ENCODE results near the gene NMRAL1.

Gene NMRAL1

DNA sequence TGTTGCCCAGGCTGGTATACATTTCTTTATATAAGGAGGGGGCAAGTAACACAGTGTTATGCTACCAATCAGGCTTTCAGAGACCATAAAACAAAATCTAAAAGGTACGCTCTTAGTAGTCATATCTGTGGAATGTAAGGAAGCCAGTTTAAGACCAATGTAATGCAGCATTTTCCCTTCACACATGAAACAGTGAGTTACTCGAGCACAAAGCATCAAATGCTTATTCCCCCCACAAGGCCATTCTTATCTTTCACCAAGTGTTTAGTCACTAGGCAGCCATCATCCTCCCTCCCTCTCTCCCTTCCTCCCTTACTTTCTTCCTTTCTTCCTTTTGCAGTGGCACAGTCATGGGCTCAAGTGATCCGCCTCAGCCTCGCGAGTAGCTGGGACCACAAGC, 14.6 kb upstream of the NMRAL1 start:
- Histone ChIP-seq H3K36me3 (ENCODE audit: insufficient read depth, insufficient read length, low read length) (peaks cover 33% of the 10 kb centered on the region), H3K9ac (ENCODE audit: insufficient read length, low read depth) (no peak overlapping the region), H3K9me3 (ENCODE audit: insufficient read depth, low read length) (no peaks in the 10 kb centered on the region), H3K27me3 (ENCODE audit: insufficient read depth, insufficient read length) (no peaks in the 10 kb centered on the region), H3K4me3 (ENCODE audit: insufficient read length, low read depth) (no peak overlapping the region), H3K4me1 (ENCODE audit: insufficient read depth, insufficient read length) (no peaks in the 10 kb centered on the region)
- TF ChIP-seq ZNF274 (IDR thresholded peaks at IDR 0.05; ENCODE audit: low read depth, low read length), result no peak
- no peak for TF ChIP-seq SUZ12 (IDR thresholded peaks at IDR 0.05; ENCODE audit: extremely low read depth, insufficient read depth, insufficient read length)
- TF ChIP-seq YY1 (IDR thresholded peaks at IDR 0.05; ENCODE audit: insufficient read depth, insufficient read length), result no peak
- no peak for DNase-seq (ENCODE audit: low read depth, low spot score)

DNA sequence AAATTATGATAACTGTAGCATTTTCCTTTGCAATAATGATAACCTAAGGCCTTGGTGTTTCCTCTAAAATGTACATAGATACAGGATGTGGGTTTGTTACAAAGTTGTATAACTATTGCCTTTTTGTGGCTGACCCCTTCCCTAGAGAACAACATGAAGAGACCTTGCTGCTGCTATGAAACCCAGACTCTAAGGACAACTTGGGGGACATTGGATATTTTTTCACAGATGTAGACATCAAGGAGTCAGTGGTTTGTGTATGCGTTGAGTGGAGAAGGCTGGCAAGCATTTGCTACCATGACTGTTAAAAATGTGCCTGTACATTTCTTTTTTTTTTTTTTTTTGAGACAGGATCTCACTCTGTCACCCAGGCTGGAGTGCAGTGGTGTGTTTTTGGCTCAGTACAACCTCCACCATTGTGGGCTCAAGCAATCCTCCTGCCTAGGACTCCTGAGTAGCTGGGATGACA, 14.1 kb upstream of the NMRAL1 start:
- no peak for DNase-seq (ENCODE audit: low read depth, low spot score)
- no peak overlapping the region for H3K4me3 ChIP-seq (ENCODE audit: insufficient read length, low read depth)
- no peaks in the 10 kb centered on the region for H3K4me1 ChIP-seq (ENCODE audit: insufficient read depth, insufficient read length)
- no peak for TF ChIP-seq SUZ12 (IDR thresholded peaks at IDR 0.05; ENCODE audit: extremely low read depth, insufficient read depth, insufficient read length)
- TF ChIP-seq ZNF274 (IDR thresholded peaks at IDR 0.05; ENCODE audit: low read depth, low read length), result no peak
- TF ChIP-seq YY1 (IDR thresholded peaks at IDR 0.05; ENCODE audit: insufficient read depth, insufficient read length), result no peak
- no peaks in the 10 kb centered on the region for H3K27me3 ChIP-seq (ENCODE audit: insufficient read depth, insufficient read length)
- no peak overlapping the region for H3K9ac ChIP-seq (ENCODE audit: insufficient read length, low read depth)
- H3K9me3 ChIP-seq (ENCODE audit: insufficient read depth, low read length), result no peaks in the 10 kb centered on the region
- H3K36me3 ChIP-seq (ENCODE audit: insufficient read depth, insufficient read length, low read length), result peaks cover 33% of the 10 kb centered on the region

DNA sequence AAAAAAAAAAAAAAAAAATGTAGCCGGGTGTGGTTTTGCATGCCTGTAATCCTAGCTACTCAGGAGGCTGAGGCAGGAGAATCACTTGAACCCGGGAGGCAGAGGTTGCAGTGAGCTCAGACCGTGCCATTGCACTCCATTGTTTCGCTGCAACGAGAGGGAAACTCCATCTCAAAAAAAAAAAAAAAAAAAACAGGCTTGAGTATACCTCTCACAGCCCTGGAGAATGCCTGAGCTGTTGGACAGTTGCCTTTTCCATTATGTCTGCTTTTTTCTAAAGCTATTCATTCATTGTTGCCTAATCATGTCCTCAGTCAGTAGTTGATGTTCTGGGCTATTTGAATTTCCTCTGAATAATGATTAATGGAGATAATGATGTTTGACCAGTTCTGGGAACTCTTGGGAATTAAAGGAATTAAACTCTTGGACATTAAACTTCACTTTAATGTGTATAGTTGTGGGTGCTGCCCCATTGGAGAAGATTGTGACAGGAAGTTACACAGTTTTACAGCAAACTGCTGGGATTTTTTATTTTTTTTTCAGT, 13.6 kb upstream of the NMRAL1 start:
- H3K9ac ChIP-seq (ENCODE audit: insufficient read length, low read depth), result no peak overlapping the region
- no peak overlapping the region for H3K4me3 ChIP-seq (ENCODE audit: insufficient read length, low read depth)
- DNase-seq (ENCODE audit: low read depth, low spot score), result no peak
- no peak for TF ChIP-seq SUZ12 (IDR thresholded peaks at IDR 0.05; ENCODE audit: extremely low read depth, insufficient read depth, insufficient read length)
- no peak for TF ChIP-seq ZNF274 (IDR thresholded peaks at IDR 0.05; ENCODE audit: low read depth, low read length)
- no peak for TF ChIP-seq YY1 (IDR thresholded peaks at IDR 0.05; ENCODE audit: insufficient read depth, insufficient read length)
- peaks cover 32% of the 10 kb centered on the region for H3K36me3 ChIP-seq (ENCODE audit: insufficient read depth, insufficient read length, low read length)
- H3K9me3 ChIP-seq (ENCODE audit: insufficient read depth, low read length), result no peaks in the 10 kb centered on the region
- no peaks in the 10 kb centered on the region for H3K27me3 ChIP-seq (ENCODE audit: insufficient read depth, insufficient read length)
- H3K4me1 ChIP-seq (ENCODE audit: insufficient read depth, insufficient read length), result no peaks in the 10 kb centered on the region

DNA sequence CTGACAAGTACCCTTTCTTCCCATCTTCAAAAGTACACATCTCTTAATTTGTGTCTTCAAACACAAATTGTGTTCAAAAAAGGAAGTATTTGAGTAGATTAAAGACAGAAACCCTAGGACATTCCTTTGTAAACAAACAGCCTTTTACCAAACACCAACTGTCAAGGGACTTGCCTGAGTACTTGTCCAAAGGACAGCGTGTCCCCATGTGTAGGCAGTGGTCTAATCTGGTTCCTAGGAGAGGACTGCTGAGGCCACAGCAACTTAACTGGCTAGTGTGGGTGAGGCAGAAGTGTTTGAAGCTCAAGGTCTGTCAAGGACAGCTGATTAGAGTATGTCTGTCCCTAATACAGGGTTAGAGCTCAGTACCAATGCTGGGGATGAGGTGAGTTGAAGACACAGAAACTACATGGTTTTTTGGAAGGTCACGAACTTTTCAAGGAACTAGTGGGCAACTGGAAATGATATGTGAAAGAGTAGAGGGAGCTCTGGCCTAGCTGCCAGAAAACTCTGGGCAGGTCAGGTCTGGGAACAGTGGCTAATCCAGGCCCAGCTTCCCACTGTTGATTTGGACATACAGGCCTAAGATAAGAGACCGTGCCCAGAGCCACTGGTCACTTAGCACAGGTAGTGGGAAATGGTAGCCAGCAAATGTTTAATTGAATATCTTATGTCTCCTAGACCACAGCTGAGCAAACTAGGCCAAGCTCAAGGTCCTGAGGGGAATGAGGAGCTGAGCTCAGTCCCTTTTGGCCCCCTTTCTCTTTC, 11.9 kb upstream of the NMRAL1 start:
- TF ChIP-seq ZNF274 (IDR thresholded peaks at IDR 0.05; ENCODE audit: low read depth, low read length) (no peak), SUZ12 (IDR thresholded peaks at IDR 0.05; ENCODE audit: extremely low read depth, insufficient read depth, insufficient read length) (no peak), YY1 (IDR thresholded peaks at IDR 0.05; ENCODE audit: insufficient read depth, insufficient read length) (no peak)
- peaks cover 32% of the 10 kb centered on the region for H3K36me3 ChIP-seq (ENCODE audit: insufficient read depth, insufficient read length, low read length)
- no peaks in the 10 kb centered on the region for H3K27me3 ChIP-seq (ENCODE audit: insufficient read depth, insufficient read length)
- no peak for DNase-seq (ENCODE audit: low read depth, low spot score)
- H3K9ac ChIP-seq (ENCODE audit: insufficient read length, low read depth), result no peak overlapping the region
- H3K4me1 ChIP-seq (ENCODE audit: insufficient read depth, insufficient read length), result peaks cover 2% of the 10 kb centered on the region
- no peaks in the 10 kb centered on the region for H3K9me3 ChIP-seq (ENCODE audit: insufficient read depth, low read length)
- H3K4me3 ChIP-seq (ENCODE audit: insufficient read length, low read depth), result no peak overlapping the region

DNA sequence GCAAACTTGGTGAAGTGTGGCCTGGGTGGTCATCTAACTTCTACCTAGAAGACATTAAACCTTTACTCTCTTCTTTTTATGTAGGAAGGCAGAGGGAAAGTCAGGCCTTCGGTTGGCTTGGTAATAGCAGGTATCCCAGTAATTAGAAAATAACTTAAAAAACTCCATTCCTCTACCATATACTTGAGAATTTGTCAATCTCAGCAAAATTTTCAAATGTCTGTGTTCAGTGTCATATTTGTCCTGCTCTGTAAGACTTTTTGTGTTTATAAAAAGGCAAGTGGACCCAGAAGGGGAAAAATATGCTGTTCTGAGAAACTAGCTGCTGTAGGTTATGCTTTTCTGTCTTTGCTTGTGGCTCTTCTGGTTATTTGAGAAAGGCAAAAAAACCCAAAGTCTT, 7.5 kb upstream of the NMRAL1 start:
- no peak overlapping the region for H3K4me3 ChIP-seq (ENCODE audit: insufficient read length, low read depth)
- H3K27me3 ChIP-seq (ENCODE audit: insufficient read depth, insufficient read length), result no peaks in the 10 kb centered on the region
- no peak overlapping the region for H3K9ac ChIP-seq (ENCODE audit: insufficient read length, low read depth)
- H3K9me3 ChIP-seq (ENCODE audit: insufficient read depth, low read length), result no peaks in the 10 kb centered on the region
- no peak for DNase-seq (ENCODE audit: low read depth, low spot score)
- H3K4me1 ChIP-seq (ENCODE audit: insufficient read depth, insufficient read length), result peaks cover 2% of the 10 kb centered on the region
- H3K36me3 ChIP-seq (ENCODE audit: insufficient read depth, insufficient read length, low read length), result peaks cover 35% of the 10 kb centered on the region
- TF ChIP-seq ZNF274 (IDR thresholded peaks at IDR 0.05; ENCODE audit: low read depth, low read length) (no peak), SUZ12 (IDR thresholded peaks at IDR 0.05; ENCODE audit: extremely low read depth, insufficient read depth, insufficient read length) (no peak)

DNA sequence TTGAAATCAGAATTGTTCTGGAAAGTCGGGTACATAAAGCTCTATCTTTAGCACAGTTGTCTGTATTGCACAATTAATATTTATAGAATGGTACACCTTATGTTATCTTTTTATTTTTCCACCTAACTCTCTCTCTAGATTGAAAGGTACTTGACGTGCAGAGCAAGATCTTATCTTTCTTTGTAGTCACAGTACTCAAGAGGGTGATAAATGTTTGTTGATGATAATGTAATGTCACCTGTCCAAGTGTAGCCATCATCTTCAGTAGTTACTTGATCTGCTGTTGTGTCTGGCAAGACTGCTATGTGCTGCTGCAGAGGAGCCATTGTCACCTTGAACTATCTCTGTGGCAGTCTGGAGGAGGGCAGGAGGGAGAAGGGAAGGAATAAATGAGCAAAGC, 7.1 kb upstream of the NMRAL1 start:
- H3K36me3 ChIP-seq (ENCODE audit: insufficient read depth, insufficient read length, low read length), result peaks cover 31% of the 10 kb centered on the region
- no peak overlapping the region for H3K9ac ChIP-seq (ENCODE audit: insufficient read length, low read depth)
- H3K9me3 ChIP-seq (ENCODE audit: insufficient read depth, low read length), result no peaks in the 10 kb centered on the region
- H3K4me3 ChIP-seq (ENCODE audit: insufficient read length, low read depth), result no peak overlapping the region
- H3K27me3 ChIP-seq (ENCODE audit: insufficient read depth, insufficient read length), result no peaks in the 10 kb centered on the region
- H3K4me1 ChIP-seq (ENCODE audit: insufficient read depth, insufficient read length), result peaks cover 2% of the 10 kb centered on the region
- TF ChIP-seq SUZ12 (IDR thresholded peaks at IDR 0.05; ENCODE audit: extremely low read depth, insufficient read depth, insufficient read length) (no peak), ZNF274 (IDR thresholded peaks at IDR 0.05; ENCODE audit: low read depth, low read length) (no peak), YY1 (IDR thresholded peaks at IDR 0.05; ENCODE audit: insufficient read depth, insufficient read length) (no peak)
- DNase-seq (ENCODE audit: low read depth, low spot score), result no peak

DNA sequence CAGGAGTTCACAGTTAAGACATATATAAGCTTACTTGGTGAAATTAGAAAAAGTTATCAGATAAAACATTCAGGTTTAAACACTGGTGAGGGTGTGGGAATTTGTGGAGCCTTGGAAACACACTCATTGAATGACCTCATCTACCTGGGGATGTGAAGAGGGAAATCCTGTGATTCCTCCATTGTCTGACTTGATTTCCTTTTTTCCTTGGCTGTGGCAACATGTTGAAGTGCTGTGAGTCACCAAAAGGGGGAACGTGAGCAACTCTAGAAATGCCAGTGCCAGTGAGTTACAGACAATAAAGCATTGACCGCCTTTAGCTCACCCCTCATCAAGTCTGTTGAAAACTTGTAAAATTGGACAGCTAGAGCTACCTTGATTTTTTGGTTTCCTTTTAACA, 3.5 kb upstream of the NMRAL1 start:
- H3K9me3 ChIP-seq (ENCODE audit: insufficient read depth, low read length), result peaks cover 10% of the 10 kb centered on the region; the same call in 1 of the 2 replicates
- DNase-seq (ENCODE audit: low read depth, low spot score), result no peak
- peaks cover 11% of the 10 kb centered on the region for H3K36me3 ChIP-seq (ENCODE audit: insufficient read depth, insufficient read length, low read length)
- H3K27me3 ChIP-seq (ENCODE audit: insufficient read depth, insufficient read length), result no peaks in the 10 kb centered on the region
- no peak overlapping the region for H3K9ac ChIP-seq (ENCODE audit: insufficient read length, low read depth)
- TF ChIP-seq YY1 (IDR thresholded peaks at IDR 0.05; ENCODE audit: insufficient read depth, insufficient read length) (no peak), SUZ12 (IDR thresholded peaks at IDR 0.05; ENCODE audit: extremely low read depth, insufficient read depth, insufficient read length) (no peak), ZNF274 (IDR thresholded peaks at IDR 0.05; ENCODE audit: low read depth, low read length) (no peak)
- H3K4me3 ChIP-seq (ENCODE audit: insufficient read length, low read depth), result no peak overlapping the region
- peaks cover 2% of the 10 kb centered on the region for H3K4me1 ChIP-seq (ENCODE audit: insufficient read depth, insufficient read length)

Measured in NT2/D1 (cell line).